C4-2B (cell line): ENCODE results near the gene RPS27A.

Experiments used
- CTCF ChIP-seq: fragments of 450-650 bp; conservative IDR thresholded peaks from 2 replicates; pipeline ENCODE4 v1.5.1; 2017; ENCODE audit warnings: mild to moderate bottlenecking
- ZFX ChIP-seq: fragments of 450-650 bp; IDR thresholded peaks from 2 replicates; pipeline ENCODE4 v1.6.1; 2017

- TF ChIP-seq CTCF (no peak), ZFX (no peak)
These were observed 20.3 kb downstream of the RPS27A start for GRCh38 chr2:55252832-55253231.
